ENCODE measurements around the gene RALBP1.

Gene RALBP1

DNA sequence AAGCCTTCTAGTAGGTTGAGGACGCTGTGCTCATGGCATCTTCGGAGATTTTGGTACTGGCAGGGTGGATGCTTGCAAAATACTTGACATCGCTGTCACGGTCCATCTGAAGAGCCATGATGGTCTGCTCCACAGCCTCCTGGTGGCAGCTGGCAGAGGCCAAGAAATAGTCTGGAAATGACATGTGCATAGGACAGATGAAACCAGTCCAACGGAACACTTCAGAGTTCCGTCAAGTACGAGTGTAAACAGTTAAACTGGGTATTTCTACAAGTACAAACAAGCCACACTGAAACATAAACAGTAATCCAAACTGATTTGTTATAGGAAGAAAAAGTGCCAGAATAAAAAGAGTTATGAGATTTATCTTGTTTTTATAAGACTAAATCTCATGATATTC lies 72.5 kb downstream of the RALBP1 start:
- no peak for DNase-seq (ENCODE audit: low read depth in 2 of 2)

DNA sequence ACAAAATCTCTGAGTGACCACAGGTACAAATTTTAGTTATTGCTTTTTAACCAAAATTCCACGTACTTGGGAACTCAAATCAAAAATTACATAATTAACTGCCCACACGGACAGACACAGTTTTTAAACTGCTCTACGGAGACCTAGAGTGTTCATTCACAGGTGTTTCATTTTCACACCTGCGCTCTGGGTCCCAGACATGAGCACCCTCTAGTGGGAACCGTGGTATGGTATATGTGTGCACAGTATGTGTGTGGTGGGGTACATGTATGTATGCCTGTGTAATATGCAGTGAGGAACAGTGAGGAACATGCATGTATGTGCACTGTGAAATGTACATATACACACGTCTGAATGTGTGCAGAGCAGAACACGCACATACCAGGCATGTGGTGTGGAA lies 74.1 kb downstream of the RALBP1 start:
- DNase-seq (ENCODE audit: low read depth in 2 of 2): no peak

DNA sequence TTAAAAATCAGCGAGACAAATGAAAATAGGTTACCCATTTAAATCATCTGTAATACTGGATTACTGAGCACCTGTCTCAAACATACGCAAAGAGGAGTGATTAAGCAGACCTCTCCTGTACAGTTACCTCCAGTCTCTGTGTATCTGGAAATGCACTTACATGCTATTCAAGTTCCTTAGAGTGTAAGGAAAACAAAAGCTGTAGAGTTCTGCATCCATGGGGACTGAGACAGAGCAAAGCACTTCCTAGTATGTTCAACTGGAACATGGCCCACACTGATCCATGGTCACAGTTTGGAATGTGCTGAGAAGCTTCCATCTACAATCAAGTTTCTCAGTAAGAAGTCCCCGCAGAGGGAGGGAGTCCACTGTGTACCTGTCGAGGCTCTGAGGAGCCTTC lies 75.1 kb downstream of the RALBP1 start:
- DNase-seq (ENCODE audit: low read depth in 2 of 2): no peak

DNA sequence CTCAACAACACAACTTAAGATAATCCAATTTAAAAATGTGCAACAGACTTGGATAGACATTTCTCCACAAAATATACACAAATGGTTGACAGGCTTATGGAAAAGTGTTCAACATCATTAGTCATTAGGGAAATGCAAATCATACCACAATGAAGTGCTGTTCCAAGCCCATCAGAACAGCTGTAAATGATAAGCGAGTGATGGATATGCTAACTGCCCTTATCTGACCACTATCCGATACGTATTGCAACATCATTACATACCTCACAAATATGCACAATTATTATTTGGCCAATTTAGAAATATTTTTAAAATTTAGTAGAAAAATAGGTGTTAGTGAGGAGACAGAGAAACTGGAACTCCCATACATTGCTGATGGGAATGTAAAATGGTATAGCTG lies 76.9 kb downstream of the RALBP1 start:
- DNase-seq (ENCODE audit: low read depth in 2 of 2): no peak

DNA sequence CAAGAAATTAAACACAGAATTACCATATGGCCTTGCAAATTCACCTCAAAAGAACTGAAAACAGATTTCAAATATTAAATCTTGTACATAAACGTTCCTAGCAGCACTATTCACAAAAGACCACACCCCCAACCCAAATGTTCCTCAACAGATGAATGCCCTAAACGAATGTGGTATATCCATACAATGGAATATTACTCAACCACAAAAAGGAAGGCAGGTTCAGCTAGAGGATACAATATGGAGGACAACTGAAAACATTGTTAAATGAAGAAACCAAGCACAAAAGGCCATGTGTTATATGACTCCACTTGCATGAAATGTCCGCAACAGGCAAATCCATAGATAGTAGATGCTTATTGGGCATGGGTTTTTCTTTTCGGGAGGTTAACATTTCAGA lies 77.3 kb downstream of the RALBP1 start:
- DNase-seq (ENCODE audit: low read depth in 2 of 2): no peak

DNA sequence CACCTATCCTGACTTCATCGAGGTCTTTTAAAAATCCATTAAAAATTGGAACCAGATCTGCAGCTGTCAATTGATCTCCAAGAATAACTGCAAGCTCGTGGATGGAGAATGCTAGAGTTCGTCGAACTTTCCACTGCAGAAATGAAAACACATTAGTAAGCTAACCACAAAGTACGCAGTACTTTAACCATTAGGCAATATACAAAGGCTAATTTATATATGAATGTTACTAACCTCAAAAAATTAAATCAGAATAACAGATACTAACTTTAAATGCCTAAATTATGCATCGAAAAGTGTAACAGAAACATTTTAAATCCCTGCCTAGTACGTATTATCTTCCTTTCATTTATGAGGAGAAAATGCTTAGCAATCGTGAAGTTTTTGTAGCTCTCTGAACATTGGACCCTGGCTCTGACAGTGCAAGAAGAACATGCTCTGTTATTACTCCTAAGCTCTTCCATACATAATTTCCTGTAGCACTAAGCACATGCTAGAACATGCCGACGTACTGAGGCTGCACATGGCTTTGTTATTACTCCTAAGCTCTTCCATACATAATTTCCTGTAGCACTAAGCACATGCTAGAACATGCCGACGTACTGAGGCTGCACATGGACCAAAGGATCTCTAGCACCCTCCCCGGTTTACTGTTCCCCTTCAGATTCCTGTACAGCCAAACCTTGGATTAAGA lies 82.1 kb downstream of the RALBP1 start:
- DNase-seq (ENCODE audit: low read depth in 2 of 2): no peak

DNA sequence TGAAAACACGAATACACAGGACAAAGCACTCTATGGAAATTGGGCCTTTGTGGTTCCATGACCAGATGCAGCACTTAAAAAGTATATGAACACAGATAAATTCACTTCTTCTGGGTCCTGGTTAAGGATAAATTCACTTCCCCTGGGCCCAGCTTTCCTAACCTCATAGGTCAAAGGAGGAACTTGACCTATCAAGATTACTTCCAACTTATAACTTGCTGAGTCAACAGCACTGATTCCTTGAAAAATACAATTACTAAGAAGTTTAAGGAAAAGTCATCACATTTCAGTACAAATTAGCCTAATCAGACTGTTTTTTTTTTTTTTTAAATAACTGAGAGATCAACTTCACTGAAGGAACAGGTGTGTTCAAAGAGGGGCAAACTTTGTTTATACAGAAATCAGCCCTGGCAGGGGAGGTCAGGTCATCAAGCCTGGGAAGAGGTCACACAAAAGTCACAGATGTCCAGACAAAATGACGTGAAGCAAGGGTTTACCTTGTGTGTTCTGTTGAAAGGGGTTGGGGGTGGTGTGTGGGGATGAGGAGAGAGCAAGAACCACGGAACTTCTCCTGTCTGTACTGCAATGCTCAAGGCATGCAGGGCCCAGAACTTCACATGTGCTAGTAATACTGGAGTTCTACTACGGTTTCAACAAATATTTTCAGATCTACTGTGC lies 83.2 kb downstream of the RALBP1 start:
- no peak for DNase-seq (ENCODE audit: low read depth in 2 of 2)

DNA sequence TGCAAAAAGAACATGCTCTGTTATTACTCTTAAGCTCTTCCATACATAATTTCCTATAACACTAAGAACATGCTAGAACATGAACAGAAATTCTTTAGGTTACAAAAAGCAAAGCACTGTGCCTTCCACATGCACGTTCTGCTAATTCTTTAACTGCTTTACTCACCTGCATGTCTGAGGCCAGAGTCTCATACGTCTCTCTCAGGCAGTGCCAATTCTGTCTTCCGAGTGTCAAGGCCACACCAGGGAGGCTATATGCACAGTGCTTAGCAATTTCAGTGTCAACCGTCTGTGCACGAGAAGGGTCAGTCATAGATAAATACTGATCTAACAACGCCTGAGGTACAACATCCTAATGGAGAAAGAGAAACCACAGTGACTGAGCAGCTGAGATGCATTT lies 83.9 kb downstream of the RALBP1 start:
- no peak for DNase-seq (ENCODE audit: low read depth in 2 of 2)

DNA sequence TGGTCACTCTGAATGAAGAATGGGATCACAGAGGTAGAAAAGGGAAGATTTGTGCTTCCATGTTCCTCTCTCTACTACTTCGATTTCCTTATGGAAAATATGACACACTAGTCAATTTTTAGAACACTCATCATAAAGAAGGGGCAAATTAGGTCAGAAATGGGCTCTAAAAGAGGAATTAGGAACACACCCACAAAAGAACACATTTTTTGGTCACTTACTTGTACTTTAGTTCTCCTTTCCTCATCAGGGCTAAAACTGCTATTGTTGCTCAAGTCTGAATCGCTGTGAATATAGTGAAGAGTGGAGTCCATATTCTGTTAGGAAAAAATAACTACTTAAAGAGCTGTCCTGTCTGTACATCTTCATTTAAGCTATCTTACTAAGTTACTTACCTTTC lies 86.4 kb downstream of the RALBP1 start:
- no peak for DNase-seq (ENCODE audit: low read depth in 2 of 2)

DNA sequence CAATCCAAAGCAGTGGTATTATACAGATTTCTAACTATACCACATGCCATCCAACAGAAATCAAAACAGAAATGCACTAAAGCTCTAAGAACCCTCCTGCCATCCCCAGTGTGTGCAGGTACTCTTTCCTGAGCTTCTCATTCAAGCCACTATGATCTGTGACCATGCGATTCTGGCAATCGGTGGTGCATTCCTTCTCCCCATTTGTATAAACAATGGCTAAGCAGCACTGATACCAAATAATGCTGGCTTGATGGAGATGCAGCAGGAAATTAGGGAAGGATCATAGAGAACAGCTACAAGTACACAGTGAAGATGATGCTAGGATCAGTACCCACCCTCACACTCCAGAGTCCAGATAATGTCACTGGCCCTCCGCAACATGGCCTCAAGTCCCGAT lies 87.3 kb downstream of the RALBP1 start:
- DNase-seq (ENCODE audit: low read depth in 2 of 2): no peak

DNA sequence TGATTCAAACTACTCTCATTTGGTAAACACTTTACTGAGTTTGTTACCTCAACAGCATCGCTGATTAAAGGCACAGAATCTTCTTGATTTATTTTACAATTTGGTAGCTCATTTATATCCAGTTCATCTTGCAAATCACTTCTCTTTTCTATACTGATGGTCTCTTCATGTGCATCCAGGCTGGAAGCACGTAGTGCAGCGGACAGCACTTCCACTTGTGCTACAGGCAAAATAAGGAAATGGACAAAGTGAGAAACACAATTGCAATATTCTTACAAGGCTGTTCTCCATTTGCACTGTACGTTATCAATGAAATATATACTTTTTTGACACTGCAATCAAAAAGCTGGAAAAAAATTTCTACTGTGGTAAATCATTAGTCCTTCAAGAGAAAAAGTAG lies 88.0 kb downstream of the RALBP1 start:
- no peak for DNase-seq (ENCODE audit: low read depth in 2 of 2)

DNA sequence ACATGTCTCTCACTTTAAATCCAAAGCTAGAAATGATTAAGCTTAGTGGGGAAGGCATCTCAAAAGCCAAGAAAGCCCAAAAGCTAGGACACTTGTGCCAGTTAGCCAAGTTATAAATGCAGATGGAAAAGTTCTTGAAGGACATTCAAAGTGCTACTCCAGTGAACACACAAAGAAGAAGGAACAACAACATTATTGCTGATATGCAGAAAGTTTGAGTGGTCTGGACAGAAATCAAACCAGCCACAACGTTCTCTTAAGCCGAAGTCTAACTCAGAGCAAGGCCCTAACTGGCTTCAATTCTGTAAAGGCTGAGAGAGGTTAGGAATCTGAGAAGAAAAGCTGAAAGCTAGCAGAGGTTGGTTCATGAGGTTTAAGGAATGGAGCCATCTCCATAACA lies 90.1 kb downstream of the RALBP1 start:
- no peak for DNase-seq (ENCODE audit: low read depth in 2 of 2)

DNA sequence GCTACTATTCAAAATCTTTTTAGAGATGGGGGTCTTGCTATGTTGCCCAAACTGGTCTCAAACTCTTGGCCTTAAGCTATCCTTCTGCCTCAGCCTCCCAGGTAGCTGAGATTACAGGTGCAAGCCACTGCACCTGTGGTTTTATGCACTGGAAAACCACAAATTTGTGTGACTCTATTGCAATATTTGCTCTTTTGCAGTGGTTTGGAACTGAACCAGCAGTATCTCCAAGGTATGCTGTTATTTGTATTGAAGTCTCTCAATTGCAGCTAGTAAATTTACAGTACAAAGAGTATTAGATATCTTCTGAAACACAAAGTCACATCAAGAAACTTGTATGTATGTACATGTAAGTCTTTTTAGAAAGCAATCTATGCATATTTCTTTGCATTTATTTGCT lies 92.9 kb downstream of the RALBP1 start:
- no peak for DNase-seq (ENCODE audit: low read depth in 2 of 2)

DNA sequence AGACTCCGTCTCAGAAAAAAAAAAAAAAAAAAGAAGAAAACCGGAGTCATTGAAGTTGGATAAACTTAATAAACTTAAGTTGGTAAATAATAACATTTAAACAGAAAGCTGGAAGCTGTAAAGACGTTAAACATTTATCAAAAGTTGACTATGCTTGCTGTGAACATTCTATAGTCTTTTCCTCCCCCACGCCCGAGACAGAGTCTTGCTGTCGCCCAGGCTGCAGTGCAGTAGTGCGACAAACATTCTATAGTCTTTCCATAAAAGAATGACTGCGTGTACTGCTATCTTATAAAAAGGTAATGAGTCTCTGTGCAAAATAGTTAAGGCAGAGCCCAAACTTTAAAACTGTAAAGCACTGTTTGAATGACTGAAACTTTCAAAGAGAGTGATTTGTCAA lies 93.9 kb downstream of the RALBP1 start:
- no peak for DNase-seq (ENCODE audit: low read depth in 2 of 2)

DNA sequence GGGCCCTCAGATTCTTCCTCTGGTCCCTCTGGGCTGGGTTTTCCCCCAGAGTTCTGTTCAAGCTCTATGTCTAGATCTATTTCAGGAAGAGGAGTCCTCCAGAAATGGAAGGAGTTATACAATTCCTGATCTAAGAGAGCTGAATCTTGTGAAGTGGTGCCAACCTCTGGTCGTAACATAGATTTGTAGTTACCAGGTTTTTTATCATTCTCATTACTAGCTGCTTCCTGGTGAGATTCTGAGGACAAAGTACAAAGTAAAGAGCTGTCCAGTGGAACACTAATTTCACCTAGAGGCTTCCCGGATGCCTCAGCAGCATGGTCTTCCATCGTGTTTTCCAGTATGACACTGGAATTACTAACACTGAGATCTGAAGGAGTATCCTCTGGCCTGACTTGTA lies 94.9 kb downstream of the RALBP1 start:
- DNase-seq (ENCODE audit: low read depth in 2 of 2): no peak

DNA sequence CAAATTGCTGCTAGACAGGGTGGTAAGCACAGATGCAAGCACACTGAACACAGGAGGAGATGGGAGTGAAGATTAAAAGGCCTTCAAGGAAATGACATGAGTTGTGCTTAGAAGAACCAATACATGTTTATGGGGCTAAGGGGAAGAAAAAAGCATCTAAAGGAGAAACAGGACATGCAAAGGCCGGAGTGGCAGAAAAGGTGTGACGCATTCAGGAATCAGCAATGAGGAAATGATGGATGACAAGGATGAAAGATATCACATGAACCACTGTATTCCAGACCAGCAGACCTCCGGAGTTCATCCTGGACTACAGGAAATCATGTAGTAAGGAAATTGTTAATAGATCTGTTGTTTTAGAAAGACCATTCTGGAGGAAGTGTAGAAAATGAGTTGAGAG lies 96.2 kb downstream of the RALBP1 start:
- no peak for DNase-seq (ENCODE audit: low read depth in 2 of 2)

DNA sequence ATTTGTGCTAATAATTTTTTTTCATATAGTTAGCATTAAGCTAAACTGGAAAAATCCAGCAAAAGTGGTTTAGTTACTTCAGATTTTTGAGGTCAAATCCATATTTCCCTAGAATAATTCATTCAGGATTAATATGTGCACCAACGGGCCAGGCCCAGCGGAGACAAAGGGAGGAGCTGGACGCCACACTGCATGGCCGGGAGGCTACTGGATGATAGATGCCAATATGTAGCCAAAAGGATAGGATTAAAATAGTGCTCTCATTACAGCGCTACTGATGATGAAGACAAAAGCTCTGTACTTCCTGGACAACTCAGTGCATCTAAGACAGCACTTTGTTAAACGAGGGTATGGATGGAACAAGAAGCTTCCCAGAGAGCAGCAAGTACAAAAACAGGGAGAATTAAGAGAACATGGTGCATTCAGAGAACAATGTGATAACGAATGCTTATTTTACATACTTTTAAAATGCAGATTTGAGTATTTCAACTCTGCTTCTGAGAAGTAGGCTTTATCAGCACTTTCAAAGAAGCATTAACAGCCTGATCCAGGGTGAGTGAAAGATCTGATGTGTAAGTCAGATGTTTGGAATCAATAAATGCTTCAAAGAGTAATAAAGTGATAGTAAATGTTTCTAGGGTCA lies 99.3 kb downstream of the RALBP1 start:
- no peak for DNase-seq (ENCODE audit: low read depth in 2 of 2)

DNA sequence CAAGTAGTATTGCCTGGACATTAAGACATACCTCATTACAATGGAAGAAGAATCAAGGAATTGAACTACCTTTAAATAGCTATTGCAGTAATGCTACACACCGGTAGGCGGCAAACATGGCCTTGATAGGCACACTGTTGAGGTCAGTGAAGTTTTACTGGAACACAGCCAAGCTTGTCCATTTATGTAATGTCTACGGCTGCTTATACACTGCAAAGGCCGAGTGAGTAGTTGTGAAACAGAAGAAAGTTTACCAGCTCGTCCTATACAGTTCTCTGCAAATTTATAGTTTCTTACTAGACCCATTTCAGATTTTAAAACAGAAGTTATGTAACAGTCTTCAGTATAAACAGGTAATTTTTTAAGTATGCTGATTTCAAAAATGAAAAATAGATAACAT lies 100.2 kb downstream of the RALBP1 start:
- no peak for DNase-seq (ENCODE audit: low read depth in 2 of 2)

DNA sequence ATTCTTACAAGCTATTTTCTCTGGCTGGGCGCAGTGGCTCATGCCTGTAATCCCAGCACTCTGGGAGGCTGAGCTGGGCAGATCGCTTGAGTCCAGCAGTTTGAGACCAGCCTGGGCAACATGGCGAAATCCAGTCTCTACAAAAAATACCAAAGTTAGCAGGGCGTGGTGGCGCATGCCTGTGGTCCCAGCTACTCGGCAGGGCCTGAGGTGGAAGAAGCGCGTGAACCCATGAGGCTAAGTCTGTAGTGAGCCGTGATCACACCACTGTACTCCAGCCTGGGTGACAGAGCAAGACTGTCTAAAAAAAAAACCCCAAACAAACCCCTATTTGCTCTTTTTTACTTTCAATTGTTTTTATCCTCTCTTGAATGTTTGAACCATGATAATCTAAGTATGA lies 102.0 kb downstream of the RALBP1 start:
- no peak for DNase-seq (ENCODE audit: low read depth in 2 of 2)

DNA sequence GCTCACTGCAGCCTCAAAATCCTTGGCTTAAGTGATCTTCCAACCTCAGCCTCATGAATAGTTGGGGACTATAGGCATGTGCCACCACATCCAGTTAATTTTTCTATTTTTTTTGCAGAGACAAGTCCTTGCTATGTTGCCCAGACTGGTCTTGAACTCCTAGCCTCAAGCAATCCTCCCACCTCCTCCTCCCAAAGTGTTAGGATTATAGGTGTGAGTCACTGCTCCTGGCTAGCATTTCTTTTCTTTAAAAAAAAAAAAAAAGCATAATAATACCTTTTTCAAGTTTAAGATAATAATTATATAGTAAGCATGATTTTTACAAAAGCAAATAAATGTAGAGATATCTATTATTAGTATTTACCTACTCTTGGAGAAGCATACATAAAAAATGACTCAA lies 103.0 kb downstream of the RALBP1 start:
- no peak for DNase-seq (ENCODE audit: low read depth in 2 of 2)

DNA sequence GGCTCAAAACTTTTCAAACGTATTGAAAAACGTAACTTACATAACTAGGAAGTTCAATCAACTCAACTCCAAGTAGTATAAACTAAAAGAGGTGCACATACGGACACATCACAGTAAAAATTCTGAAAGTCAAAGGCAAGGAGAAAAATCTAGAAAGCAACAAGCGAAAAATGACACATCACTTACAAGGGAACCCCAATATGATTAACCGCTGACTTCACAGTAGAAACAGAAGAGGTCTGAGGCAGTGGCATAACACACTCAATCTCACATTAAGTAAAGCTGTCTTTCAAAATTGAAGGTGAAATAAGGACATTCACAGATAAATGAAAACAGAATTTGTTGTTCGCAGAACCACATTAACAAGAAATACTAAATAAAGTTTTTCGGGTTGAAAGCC lies 106.4 kb downstream of the RALBP1 start:
- DNase-seq (ENCODE audit: low read depth in 2 of 2): no peak

DNA sequence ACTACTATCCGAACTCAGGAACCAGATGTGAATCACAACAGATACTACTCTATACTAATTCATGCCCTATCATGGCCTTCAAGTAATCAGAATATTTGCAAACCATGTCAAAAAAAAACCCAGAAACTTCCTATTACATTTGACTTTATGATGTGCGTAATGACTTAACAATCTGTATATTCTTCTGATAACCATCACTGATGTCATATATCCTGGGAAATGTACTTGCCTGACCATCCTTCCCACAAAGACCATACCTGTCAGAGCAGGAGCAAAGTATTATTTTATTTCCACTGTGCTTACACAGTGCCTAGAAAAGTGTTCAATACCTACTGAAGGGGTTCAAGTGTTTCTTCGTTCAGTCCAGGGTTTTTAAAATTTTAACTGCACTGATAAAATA lies 111.5 kb downstream of the RALBP1 start:
- DNase-seq (ENCODE audit: low read depth in 2 of 2): no peak

All from stimulated activated CD8-positive, alpha-beta memory T cell treated with anti-CD3 and anti-CD28 coated beads, Interleukin-7, amount 100 ng/mL, for 4 hours (primary cell).